Osteoblast (primary cell): ENCODE measurements around the gene TDRD9. TPM values are rescaled to one million over a fixed set of nuclear protein-coding genes. Genes with fewer than 3 reads are reported as not detected.

Experiments used
- DNase-seq: peaks from one replicate; pipeline ENCODE4 v3.0.0; 2011; ENCODE audit warnings: low spot score, mixed read lengths; ENCODE audit not compliant: insufficient read length; ENCODE audit errors: missing footprints
- H2AFZ ChIP-seq: 2 replicates; pipeline ENCODE4 v1.6.0; 2011; ENCODE audit warnings: mild to moderate bottlenecking, low read length
- H3K27ac ChIP-seq: 2 replicates; pipeline ENCODE4 v1.5.1; 2011; ENCODE audit warnings: mild to moderate bottlenecking, low read depth, low read length, moderate library complexity
- H3K27me3 ChIP-seq: 2 replicates; pipeline ENCODE4 v1.6.0; 2012; ENCODE audit warnings: mild to moderate bottlenecking, control low read depth, inconsistent platforms, low read length, moderate library complexity; ENCODE audit not compliant: insufficient read depth
- H3K36me3 ChIP-seq: 2 replicates; pipeline ENCODE4 v1.5.1; 2011; ENCODE audit warnings: mild to moderate bottlenecking, low read length, control low read depth, moderate library complexity; ENCODE audit not compliant: insufficient read depth
- H3K4me1 ChIP-seq: 2 replicates; pipeline ENCODE4 v1.5.1; 2011; ENCODE audit warnings: mild to moderate bottlenecking, low read length, control low read depth, moderate library complexity; ENCODE audit not compliant: insufficient read depth
- H3K4me2 ChIP-seq: 2 replicates; pipeline ENCODE4 v1.6.0; 2011; ENCODE audit warnings: mild to moderate bottlenecking, low read length; ENCODE audit not compliant: insufficient read depth
- H3K4me3 ChIP-seq: fragments of 200-600 bp; sonication (generic); 3 replicates; pipeline ENCODE4 v1.5.1; 2012; ENCODE audit warnings: mild to moderate bottlenecking, low read length, inconsistent platforms; ENCODE audit not compliant: insufficient read depth
- H3K79me2 ChIP-seq: 2 replicates; pipeline ENCODE4 v1.6.0; 2012; ENCODE audit warnings: mild to moderate bottlenecking, low read length, control low read depth, inconsistent platforms; ENCODE audit not compliant: insufficient read depth
- H3K9me3 ChIP-seq: 2 replicates; pipeline ENCODE4 v1.5.1; 2011; ENCODE audit warnings: low read depth, low read length, control low read depth
- H4K20me1 ChIP-seq: 2 replicates; pipeline ENCODE4 v1.6.0; 2012; ENCODE audit warnings: mild to moderate bottlenecking, low read length, control low read depth; ENCODE audit not compliant: insufficient read depth
- total RNA-seq: library from RNA; depleted of rRNA; stranded (reverse); fragments of >200 nt; gene quantifications from 2 replicates; pipeline ENCODE4 v1.2.3, GENCODE V29; 2012
- TF ChIP-seq, protein P1 (sequence below): IDR thresholded peaks from 2 replicates; pipeline ENCODE4 v1.5.1; 2011; ENCODE audit warnings: mild to moderate bottlenecking, low read depth, low read length, moderate library complexity; ENCODE audit errors: extremely low read depth

TDRD9 gene
- total RNA-seq, 1 donor: 1.1 TPM

- Histone ChIP-seq H3K27ac (no peak overlapping the region), H3K9me3 (no peaks in the 10 kb centered on the region), H3K4me3 (no peak overlapping the region), H3K79me2 (peaks cover 11% of the 10 kb centered on the region), H3K36me3 (no peaks in the 10 kb centered on the region), H2AFZ (no peak overlapping the region), H3K27me3 (no peaks in the 10 kb centered on the region), H4K20me1 (peaks cover 6% of the 10 kb centered on the region), H3K4me1 (peaks cover 5% of the 10 kb centered on the region), H3K4me2 (no peak overlapping the region)
- TF ChIP-seq, protein P1, sequence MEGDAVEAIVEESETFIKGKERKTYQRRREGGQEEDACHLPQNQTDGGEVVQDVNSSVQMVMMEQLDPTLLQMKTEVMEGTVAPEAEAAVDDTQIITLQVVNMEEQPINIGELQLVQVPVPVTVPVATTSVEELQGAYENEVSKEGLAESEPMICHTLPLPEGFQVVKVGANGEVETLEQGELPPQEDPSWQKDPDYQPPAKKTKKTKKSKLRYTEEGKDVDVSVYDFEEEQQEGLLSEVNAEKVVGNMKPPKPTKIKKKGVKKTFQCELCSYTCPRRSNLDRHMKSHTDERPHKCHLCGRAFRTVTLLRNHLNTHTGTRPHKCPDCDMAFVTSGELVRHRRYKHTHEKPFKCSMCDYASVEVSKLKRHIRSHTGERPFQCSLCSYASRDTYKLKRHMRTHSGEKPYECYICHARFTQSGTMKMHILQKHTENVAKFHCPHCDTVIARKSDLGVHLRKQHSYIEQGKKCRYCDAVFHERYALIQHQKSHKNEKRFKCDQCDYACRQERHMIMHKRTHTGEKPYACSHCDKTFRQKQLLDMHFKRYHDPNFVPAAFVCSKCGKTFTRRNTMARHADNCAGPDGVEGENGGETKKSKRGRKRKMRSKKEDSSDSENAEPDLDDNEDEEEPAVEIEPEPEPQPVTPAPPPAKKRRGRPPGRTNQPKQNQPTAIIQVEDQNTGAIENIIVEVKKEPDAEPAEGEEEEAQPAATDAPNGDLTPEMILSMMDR: no peak
- DNase-seq: no peak
These were observed 2.9 kb upstream of the TDRD9 start for GRCh38 chr14:103925316-103925715.

GRCh38 chr14:103927566-103927965, 690 bp upstream of the TDRD9 start:
- TF ChIP-seq, protein P1: no peak
- no peak for DNase-seq
- no peaks in the 10 kb centered on the region for H3K27me3 ChIP-seq
- H2AFZ ChIP-seq: no peak overlapping the region
- no peaks in the 10 kb centered on the region for H3K36me3 ChIP-seq
- H3K4me3 ChIP-seq: no peak overlapping the region
- no peaks in the 10 kb centered on the region for H3K4me1 ChIP-seq
- no peaks in the 10 kb centered on the region for H3K9me3 ChIP-seq
- H4K20me1 ChIP-seq: no peaks in the 10 kb centered on the region
- H3K79me2 ChIP-seq: no peaks in the 10 kb centered on the region
- H3K27ac ChIP-seq: no peak overlapping the region
- no peak overlapping the region for H3K4me2 ChIP-seq

GRCh38 chr14:103930051-103930604, 1.9 kb downstream of the TDRD9 start:
- Histone ChIP-seq H3K9me3 (no peaks in the 10 kb centered on the region), H3K4me3 (no peak overlapping the region), H4K20me1 (no peaks in the 10 kb centered on the region), H3K79me2 (no peaks in the 10 kb centered on the region), H2AFZ (no peak overlapping the region), H3K36me3 (no peaks in the 10 kb centered on the region), H3K4me1 (no peaks in the 10 kb centered on the region), H3K27me3 (no peaks in the 10 kb centered on the region), H3K27ac (no peak overlapping the region), H3K4me2 (no peak overlapping the region)
- TF ChIP-seq, protein P1: no peak
- DNase-seq: no peak

DNA sequence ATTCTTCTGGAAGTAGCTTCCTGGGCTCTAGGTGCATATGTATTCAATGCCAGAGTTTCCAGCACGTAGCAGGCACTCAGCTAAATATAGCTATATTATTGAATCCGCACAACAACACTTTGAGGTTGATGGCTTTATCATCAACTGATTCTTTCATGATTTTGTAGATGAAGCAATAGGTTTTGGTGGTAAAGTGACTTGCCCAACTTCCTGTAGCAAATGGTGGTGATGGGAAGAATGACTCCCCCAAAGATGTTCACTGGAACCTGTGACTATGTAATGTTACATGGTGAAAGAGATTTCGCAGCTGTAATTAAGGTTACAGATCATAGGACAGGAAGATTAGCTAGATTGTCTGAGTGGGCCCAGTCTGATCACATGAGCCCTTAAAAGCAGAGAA, 3.2 kb downstream of the TDRD9 start:
- Histone ChIP-seq H3K9me3 (no peaks in the 10 kb centered on the region), H4K20me1 (no peaks in the 10 kb centered on the region)

More for the DNA sequence above, 3.2 kb downstream of the TDRD9 start:
- H3K4me2 ChIP-seq: no peak overlapping the region
- no peak for DNase-seq
- TF ChIP-seq, protein P1: no peak
- H3K4me1 ChIP-seq: no peaks in the 10 kb centered on the region
- H3K27ac ChIP-seq: no peak overlapping the region
- no peak overlapping the region for H3K4me3 ChIP-seq
- H2AFZ ChIP-seq: no peak overlapping the region
- H3K27me3 ChIP-seq: no peaks in the 10 kb centered on the region
- H3K36me3 ChIP-seq: no peaks in the 10 kb centered on the region
- H3K79me2 ChIP-seq: no peaks in the 10 kb centered on the region
